Karpas-422 (cell line): Measurements from ENCODE around the gene INTS14. TPM values are rescaled to one million over a fixed set of nuclear protein-coding genes. Genes with fewer than 3 reads are reported as not detected.
A peak's percentile ranks its signal among the peaks of the same experiment; 100 is the strongest.

Experiments used
- DNase-seq: peaks from one replicate; pipeline ENCODE4 v3.0.0-alpha.2; 2015
- H2AFZ ChIP-seq: fragments of 200-600 bp; sonication (generic); 2 replicates; pipeline ENCODE4 v1.6.1; 2014; ENCODE audit warnings: antibody characterized with exemption, low read length, mixed read lengths
- H3K27ac ChIP-seq: fragments of 200-600 bp; sonication (generic); 2 replicates; pipeline ENCODE4 v1.5.1; 2014; ENCODE audit warnings: mild to moderate bottlenecking, low read length, moderate library complexity
- H3K27me3 ChIP-seq: fragments of 200-600 bp; sonication (generic); 2 replicates; pipeline ENCODE4 v1.6.1; 2014; ENCODE audit warnings: low read length, mixed read lengths
- H3K36me3 ChIP-seq: fragments of 200-600 bp; sonication (generic); 2 replicates; pipeline ENCODE4 v1.6.1; 2014; ENCODE audit warnings: low read length, mixed read lengths; ENCODE audit not compliant: insufficient read depth
- H3K4me1 ChIP-seq: fragments of 200-600 bp; sonication (generic); 2 replicates; pipeline ENCODE4 v1.6.1; 2014; ENCODE audit warnings: mild to moderate bottlenecking, low read length, mixed read lengths
- H3K4me2 ChIP-seq: fragments of 200-600 bp; sonication (generic); 2 replicates; pipeline ENCODE4 v1.6.1; 2014; ENCODE audit warnings: low read length, low read depth, mild to moderate bottlenecking; ENCODE audit not compliant: poor library complexity, severe bottlenecking
- H3K4me3 ChIP-seq: fragments of 200-600 bp; sonication (generic); 2 replicates; pipeline ENCODE4 v1.5.1; 2014; ENCODE audit warnings: mild to moderate bottlenecking, antibody characterized with exemption, low read length, mixed read lengths
- H3K79me2 ChIP-seq: fragments of 200-600 bp; sonication (generic); 2 replicates; pipeline ENCODE4 v1.6.1; 2014; ENCODE audit warnings: mild to moderate bottlenecking, low read length, mixed read lengths
- H3K9ac ChIP-seq: fragments of 200-600 bp; sonication (generic); 2 replicates; pipeline ENCODE4 v1.6.0; 2014; ENCODE audit warnings: low read length
- H3K9me2 ChIP-seq: fragments of 200-600 bp; sonication (generic), shearing (Covaris generic); replicated peaks from 2 replicates; pipeline ENCODE4 v1.6.0; 2014; ENCODE audit warnings: mild to moderate bottlenecking, low read length, moderate library complexity; ENCODE audit not compliant: insufficient read depth
- H3K9me3 ChIP-seq: fragments of 300-700, 200-600 bp; sonication (generic); 2 replicates; pipeline ENCODE4 v1.6.1; 2014; ENCODE audit warnings: low read length, mixed read lengths
- H4K20me1 ChIP-seq: fragments of 200-600 bp; sonication (generic); 2 replicates; pipeline ENCODE4 v1.6.1; 2014; ENCODE audit warnings: mild to moderate bottlenecking, antibody characterized with exemption, low read length, low read depth; ENCODE audit not compliant: insufficient read depth
- total RNA-seq: library from RNA; depleted of rRNA; stranded (reverse); fragments of >200 nt; shearing (Covaris generic); gene quantifications from 2 replicates; pipeline ENCODE4 v1.2.3, GENCODE V29; 2014; ENCODE audit warnings: low replicate concordance; rRNA removed

INTS14 gene
- total RNA-seq = 40.1 and 62.9 TPM in 2 replicates

DNA sequence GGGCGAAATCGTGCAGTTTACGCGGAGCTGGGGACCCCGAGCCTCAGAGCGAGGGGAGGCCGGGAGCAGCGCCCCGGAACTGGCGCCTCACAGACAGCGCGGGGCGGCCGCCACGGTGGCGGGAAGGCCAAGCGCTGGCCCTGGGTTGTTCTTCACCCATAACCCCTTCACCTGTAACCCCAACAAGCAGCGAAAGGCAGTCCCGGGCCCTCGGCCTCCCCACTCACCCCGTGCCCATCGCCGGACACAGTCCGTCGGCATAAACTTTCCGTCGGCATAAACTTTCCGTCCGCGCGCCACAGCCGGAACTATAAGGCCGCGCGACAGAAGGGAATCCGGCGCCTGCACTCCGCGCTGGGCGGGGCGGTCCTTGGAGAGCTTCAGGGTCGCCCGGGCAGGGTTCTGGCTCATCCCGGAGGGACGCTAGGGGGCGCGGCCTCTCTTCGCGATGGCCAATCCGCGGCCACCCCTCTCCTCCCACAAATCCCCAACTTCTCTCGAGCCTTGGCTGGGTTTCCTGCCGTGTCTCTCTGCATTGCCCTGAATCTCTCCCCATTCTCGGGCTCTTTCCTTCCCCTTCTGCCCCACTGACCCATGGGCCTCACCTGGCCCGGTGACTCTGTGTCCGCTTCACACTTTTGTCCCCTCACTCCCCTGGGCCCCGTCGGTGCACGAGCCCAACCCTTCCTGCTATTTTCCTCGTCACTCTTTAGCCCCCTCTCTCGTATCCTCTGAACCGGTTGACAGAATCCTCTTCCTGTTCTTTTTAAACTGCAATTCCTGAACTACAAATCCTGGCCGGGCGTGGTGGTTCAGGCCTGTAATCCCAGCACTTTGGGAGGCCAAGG, at the start of gene INTS14:
TSS of gene INTS14 (minus strand) at position 261 of the 848 bp plus-strand sequence. CDS start 3,751 bp downstream, outside the sequence.
- DNase-seq = peak; percentile 98
- Histone ChIP-seq H3K9me3 (no peaks in the 10 kb centered on the region), H3K79me2 (peaks cover 65% of the 10 kb centered on the region), H3K4me3 (peak within 1 kb of the TSS; percentile 79), H3K9me2 (no peaks in the 10 kb centered on the region), H3K9ac (peak within 1 kb of the TSS; percentile 88), H3K4me2 (peak within 1 kb of the TSS; percentile 86), H3K27me3 (no peaks in the 10 kb centered on the region), H2AFZ (peak within 1 kb of the TSS; percentile 96), H3K4me1 (peaks cover 39% of the 10 kb centered on the region), H4K20me1 (no peaks in the 10 kb centered on the region), H3K27ac (peak within 1 kb of the TSS; percentile 72), H3K36me3 (no peaks in the 10 kb centered on the region)

DNA sequence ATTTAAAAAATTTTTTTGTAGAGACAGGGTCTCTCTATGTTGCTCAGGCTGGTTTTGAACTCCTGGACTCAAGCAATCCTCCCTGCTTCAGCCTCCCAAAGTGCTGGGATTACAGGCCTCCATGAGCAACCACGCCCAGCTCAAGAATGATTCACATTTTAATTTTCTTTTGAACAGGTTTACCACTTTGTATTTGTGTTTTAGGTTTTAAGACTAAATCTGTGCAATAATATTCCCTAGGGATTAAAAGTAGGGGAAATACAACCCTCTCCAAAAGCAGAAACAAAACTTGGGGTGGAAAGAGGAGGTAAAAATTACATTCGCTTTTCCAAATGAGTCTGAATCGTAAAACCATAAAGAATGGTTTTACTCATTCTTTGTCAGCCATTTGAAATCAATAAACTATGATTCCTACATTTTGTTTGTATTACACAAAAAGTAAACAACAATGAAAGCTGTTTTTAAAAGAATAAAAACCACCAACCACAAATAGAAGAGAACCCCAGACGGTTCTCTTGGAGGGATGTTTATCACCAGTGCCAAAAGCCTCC, 48.6 kb upstream of the INTS14 start:
- DNase-seq = no peak
- H3K79me2 ChIP-seq = no peaks in the 10 kb centered on the region; the same call in 1 of the 2 replicates
- H3K27me3 ChIP-seq = no peaks in the 10 kb centered on the region
- no peaks in the 10 kb centered on the region for H3K9me2 ChIP-seq
- no peak overlapping the region for H3K4me2 ChIP-seq
- no peaks in the 10 kb centered on the region for H4K20me1 ChIP-seq
- no peak overlapping the region for H2AFZ ChIP-seq
- no peak overlapping the region for H3K9ac ChIP-seq
- H3K27ac ChIP-seq = no peak overlapping the region
- H3K9me3 ChIP-seq = no peaks in the 10 kb centered on the region
- H3K4me3 ChIP-seq = no peak overlapping the region
- H3K36me3 ChIP-seq = peaks cover 28% of the 10 kb centered on the region; the same call in 1 of the 2 replicates
- H3K4me1 ChIP-seq = peaks cover 32% of the 10 kb centered on the region

DNA sequence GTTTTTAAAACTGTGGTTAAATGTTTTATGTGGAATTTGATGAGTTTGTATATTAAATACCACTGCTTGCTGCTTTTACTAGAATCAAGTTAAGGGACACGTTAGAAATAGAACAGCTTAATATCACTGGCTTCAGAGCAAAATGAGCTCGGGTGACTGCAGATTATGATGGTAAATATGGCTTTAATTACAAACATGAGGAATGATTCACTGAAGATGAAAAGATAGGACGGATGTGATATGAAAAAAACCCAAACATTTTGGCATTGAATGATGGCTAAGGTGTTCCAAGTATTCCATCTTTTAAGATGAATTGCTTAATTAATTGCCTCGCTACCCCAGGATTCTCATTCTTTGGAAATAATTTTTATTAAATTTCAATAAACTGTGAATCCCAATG, 44.5 kb upstream of the INTS14 start:
- Histone ChIP-seq H3K4me2 (no peak overlapping the region), H3K36me3 (peaks cover 35% of the 10 kb centered on the region; the same call in 1 of the 2 replicates), H4K20me1 (no peaks in the 10 kb centered on the region), H3K27me3 (no peaks in the 10 kb centered on the region), H3K9me2 (no peaks in the 10 kb centered on the region), H3K4me3 (no peak overlapping the region), H3K9ac (no peak overlapping the region), H2AFZ (no peak overlapping the region), H3K4me1 (no peaks in the 10 kb centered on the region), H3K79me2 (no peaks in the 10 kb centered on the region), H3K9me3 (no peaks in the 10 kb centered on the region), H3K27ac (no peak overlapping the region)
- DNase-seq = no peak

- no peaks in the 10 kb centered on the region for H3K79me2 ChIP-seq
- H4K20me1 ChIP-seq = no peaks in the 10 kb centered on the region
- H3K9me2 ChIP-seq = no peaks in the 10 kb centered on the region
- no peak overlapping the region for H3K9ac ChIP-seq
- H2AFZ ChIP-seq = no peak overlapping the region
- no peak overlapping the region for H3K27ac ChIP-seq
- no peaks in the 10 kb centered on the region for H3K27me3 ChIP-seq
- no peaks in the 10 kb centered on the region for H3K4me1 ChIP-seq
- no peak for DNase-seq
- H3K9me3 ChIP-seq = no peaks in the 10 kb centered on the region
- no peak overlapping the region for H3K4me3 ChIP-seq
- H3K36me3 ChIP-seq = peaks cover 35% of the 10 kb centered on the region; the same call in 1 of the 2 replicates
- no peak overlapping the region for H3K4me2 ChIP-seq
Measured at GRCh38 chr15:65655026-65655425, 44.1 kb upstream of the INTS14 start.

DNA sequence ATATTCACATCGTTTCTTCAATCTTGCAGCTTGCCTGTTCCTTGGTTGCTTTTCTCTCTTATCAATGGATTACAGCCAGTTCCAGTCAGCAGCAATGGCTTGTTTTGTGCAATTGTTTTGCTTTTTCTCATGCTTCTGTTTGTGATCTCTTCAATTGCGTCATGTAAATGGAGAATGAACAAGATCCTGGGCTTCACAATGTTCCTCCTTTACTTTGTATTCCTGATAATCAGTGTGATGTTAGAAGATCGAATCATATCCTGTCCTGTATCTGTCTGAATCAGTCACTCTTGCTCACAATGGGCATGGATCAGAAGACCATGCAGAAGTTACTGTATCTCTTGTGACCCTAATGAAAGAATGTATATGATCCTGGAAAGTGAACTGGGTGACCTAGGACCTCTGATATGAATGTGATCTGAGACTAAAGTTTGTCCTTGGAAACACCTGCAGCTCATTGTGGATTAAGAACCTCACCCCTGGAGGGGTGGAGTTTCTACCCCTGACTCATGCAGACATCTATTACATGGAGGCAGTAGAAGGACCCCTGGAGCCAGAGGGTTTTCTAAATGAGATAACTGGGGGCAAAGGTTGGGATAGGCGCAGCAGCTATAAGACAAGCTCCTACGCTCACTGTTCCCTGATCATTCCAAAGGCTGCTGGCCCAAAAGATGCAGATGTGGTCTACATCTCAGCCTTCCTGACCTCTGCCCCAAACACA, 43.0 kb upstream of the INTS14 start:
- Histone ChIP-seq H3K36me3 (peaks cover 35% of the 10 kb centered on the region; the same call in 1 of the 2 replicates), H3K4me2 (no peak overlapping the region)

GRCh38 chr15:65653341-65653740, 42.4 kb upstream of the INTS14 start:
- H2AFZ ChIP-seq = no peak overlapping the region
- no peak overlapping the region for H3K27ac ChIP-seq

More for the DNA sequence above, 43.0 kb upstream of the INTS14 start:
- no peaks in the 10 kb centered on the region for H3K9me2 ChIP-seq
- H3K27me3 ChIP-seq = no peaks in the 10 kb centered on the region
- no peaks in the 10 kb centered on the region for H3K4me1 ChIP-seq
- H3K4me3 ChIP-seq = no peak overlapping the region
- H3K27ac ChIP-seq = no peak overlapping the region
- no peaks in the 10 kb centered on the region for H3K9me3 ChIP-seq
- H4K20me1 ChIP-seq = no peaks in the 10 kb centered on the region
- no peak overlapping the region for H3K9ac ChIP-seq
- no peak for DNase-seq
- H3K79me2 ChIP-seq = no peaks in the 10 kb centered on the region
- no peak overlapping the region for H2AFZ ChIP-seq

GRCh38 chr15:65651831-65652749, 41.2 kb upstream of the INTS14 start:
- H3K27ac ChIP-seq = no peak overlapping the region
- no peaks in the 10 kb centered on the region for H4K20me1 ChIP-seq
- H2AFZ ChIP-seq = no peak overlapping the region
- no peak overlapping the region for H3K4me2 ChIP-seq
- no peaks in the 10 kb centered on the region for H3K9me3 ChIP-seq
- H3K4me3 ChIP-seq = no peak overlapping the region
- no peaks in the 10 kb centered on the region for H3K9me2 ChIP-seq
- H3K9ac ChIP-seq = no peak overlapping the region
- H3K4me1 ChIP-seq = no peaks in the 10 kb centered on the region
- no peaks in the 10 kb centered on the region for H3K27me3 ChIP-seq
- H3K79me2 ChIP-seq = no peaks in the 10 kb centered on the region
- DNase-seq = no peak
- peaks cover 35% of the 10 kb centered on the region; the same call in 1 of the 2 replicates for H3K36me3 ChIP-seq

More at GRCh38 chr15:65653341-65653740, 42.4 kb upstream of the INTS14 start:
- Histone ChIP-seq H4K20me1 (no peaks in the 10 kb centered on the region), H3K4me2 (no peak overlapping the region), H3K9ac (no peak overlapping the region), H3K4me3 (no peak overlapping the region), H3K4me1 (no peaks in the 10 kb centered on the region), H3K36me3 (peaks cover 35% of the 10 kb centered on the region; the same call in 1 of the 2 replicates), H3K9me2 (no peaks in the 10 kb centered on the region), H3K9me3 (no peaks in the 10 kb centered on the region), H3K79me2 (no peaks in the 10 kb centered on the region), H3K27me3 (no peaks in the 10 kb centered on the region)
- DNase-seq = no peak
